Glutamatergic neuron (in vitro differentiated cells): ENCODE measurements around the gene FSCN2. TPM values are rescaled to one million over a fixed set of nuclear protein-coding genes. Genes with fewer than 3 reads are reported as not detected.

Experiments
- DNase-seq: peaks from one replicate; pipeline ENCODE4 v3.0.0; 2022
- H3K27ac Mint-ChIP-seq: one replicate; pipeline ENCODE4 v1.8.0; 2020; ENCODE audit warnings: mild to moderate bottlenecking, mixed read lengths, inconsistent platforms; ENCODE audit not compliant: unreplicated experiment
- H3K27me3 Mint-ChIP-seq: one replicate; pipeline ENCODE4 v1.8.0; 2020; ENCODE audit warnings: mild to moderate bottlenecking, moderate library complexity, mixed read lengths, inconsistent platforms; ENCODE audit not compliant: unreplicated experiment
- H3K36me3 Mint-ChIP-seq: one replicate; pipeline ENCODE4 v1.8.0; 2020; ENCODE audit warnings: mild to moderate bottlenecking, mixed read lengths, inconsistent platforms; ENCODE audit not compliant: unreplicated experiment
- H3K4me1 Mint-ChIP-seq: one replicate; pipeline ENCODE4 v1.8.0; 2020; ENCODE audit warnings: mild to moderate bottlenecking, low read depth, mixed read lengths, inconsistent platforms; ENCODE audit not compliant: unreplicated experiment
- H3K4me3 Mint-ChIP-seq: one replicate; pipeline ENCODE4 v1.8.0; 2020; ENCODE audit warnings: mild to moderate bottlenecking, mixed read lengths, inconsistent platforms; ENCODE audit not compliant: unreplicated experiment
- H3K9me3 Mint-ChIP-seq: one replicate; pipeline ENCODE4 v1.8.0; 2020; ENCODE audit warnings: mild to moderate bottlenecking, moderate library complexity, mixed read lengths, inconsistent platforms; ENCODE audit not compliant: unreplicated experiment
- CTCF ChIP-seq: fragments of 200-600 bp; sonication (generic); IDR thresholded peaks from one replicate; pipeline ENCODE4 v1.5.0; 2021; ENCODE audit not compliant: partially characterized antibody, unreplicated experiment
- total RNA-seq: library from RNA; stranded (reverse); fragmentation: NEBNext Ultra II Directional; extraction: Animal tissue kit (Norgen Biotek cat#: 25700); gene quantifications from one replicate; pipeline ENCODE4 v1.2.1, GENCODE V29; 2021; ENCODE audit not compliant: unreplicated experiment

The FSCN2 gene
- total RNA-seq, 1 donor from 2014 or later, result 6.1 TPM

GRCh38 chr17:81483862-81484194 lies 44.3 kb upstream of the FSCN2 start:
- no peak overlapping the region for H3K4me3 Mint-ChIP-seq
- H3K27me3 Mint-ChIP-seq, result peaks cover 16% of the 10 kb centered on the region
- TF ChIP-seq CTCF, result no peak
- H3K36me3 Mint-ChIP-seq, result no peaks in the 10 kb centered on the region
- H3K4me1 Mint-ChIP-seq, result peaks cover 27% of the 10 kb centered on the region
- no peak for DNase-seq
- H3K27ac Mint-ChIP-seq, result no peak overlapping the region
- H3K9me3 Mint-ChIP-seq, result peaks cover 11% of the 10 kb centered on the region

DNA sequence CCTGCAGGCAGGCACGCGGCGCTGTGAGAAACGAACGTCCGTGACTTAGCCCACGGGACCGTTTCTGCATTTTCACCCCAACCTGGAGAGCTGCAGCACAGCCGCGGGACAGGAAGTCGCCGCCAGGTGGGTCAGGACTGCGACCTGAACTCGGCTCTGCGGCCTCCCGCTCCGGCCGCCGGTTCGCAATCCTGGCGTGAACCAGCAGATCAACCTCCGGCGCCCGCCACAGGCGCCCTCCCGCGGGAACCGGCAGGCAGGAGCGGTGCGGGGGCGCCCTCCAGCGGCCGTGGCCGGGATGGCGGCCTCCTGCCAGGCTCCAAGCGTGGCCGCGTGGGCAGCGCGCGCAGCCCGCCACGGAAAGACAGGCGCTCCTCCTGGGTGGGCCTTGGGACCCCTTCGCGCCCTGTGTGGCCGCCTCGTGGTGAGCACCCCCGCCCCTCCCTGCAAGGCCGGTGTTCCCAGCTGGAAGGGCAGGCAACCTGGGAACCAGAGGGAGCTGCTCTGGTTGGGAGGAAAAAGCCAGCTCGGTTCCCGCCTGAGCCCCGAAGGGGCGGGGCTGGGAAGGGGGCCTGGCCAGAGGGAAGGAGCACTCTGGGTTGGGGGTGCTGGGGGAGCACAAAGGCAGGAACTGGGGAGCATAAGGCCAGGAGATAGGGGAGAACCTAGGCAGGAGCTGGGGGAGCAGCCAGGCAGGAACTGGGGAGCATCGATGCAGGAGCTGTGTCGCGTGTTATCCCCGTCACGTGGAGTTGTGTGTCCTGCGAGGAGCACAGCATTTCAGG lies 43.8 kb upstream of the FSCN2 start:
- H3K4me3 Mint-ChIP-seq, result no peak overlapping the region

GRCh38 chr17:81486199-81486810 lies 41.9 kb upstream of the FSCN2 start:
- H3K9me3 Mint-ChIP-seq, result peaks cover 7% of the 10 kb centered on the region
- H3K36me3 Mint-ChIP-seq, result no peaks in the 10 kb centered on the region
- no peak for DNase-seq
- H3K27me3 Mint-ChIP-seq, result peaks cover 4% of the 10 kb centered on the region
- peaks cover 24% of the 10 kb centered on the region for H3K4me1 Mint-ChIP-seq
- peak overlapping the region; percentile 60 for H3K27ac Mint-ChIP-seq
- H3K4me3 Mint-ChIP-seq, result peak overlapping the region; percentile 53
- TF ChIP-seq CTCF, result no peak

More for the DNA sequence above, 43.8 kb upstream of the FSCN2 start:
- Mint-ChIP-seq H3K4me1 (peaks cover 25% of the 10 kb centered on the region), H3K27me3 (peaks cover 13% of the 10 kb centered on the region), H3K9me3 (peaks cover 7% of the 10 kb centered on the region), H3K27ac (no peak overlapping the region), H3K36me3 (no peaks in the 10 kb centered on the region)
- peak; percentile 100 for TF ChIP-seq CTCF
- peak; percentile 93 for DNase-seq

DNA sequence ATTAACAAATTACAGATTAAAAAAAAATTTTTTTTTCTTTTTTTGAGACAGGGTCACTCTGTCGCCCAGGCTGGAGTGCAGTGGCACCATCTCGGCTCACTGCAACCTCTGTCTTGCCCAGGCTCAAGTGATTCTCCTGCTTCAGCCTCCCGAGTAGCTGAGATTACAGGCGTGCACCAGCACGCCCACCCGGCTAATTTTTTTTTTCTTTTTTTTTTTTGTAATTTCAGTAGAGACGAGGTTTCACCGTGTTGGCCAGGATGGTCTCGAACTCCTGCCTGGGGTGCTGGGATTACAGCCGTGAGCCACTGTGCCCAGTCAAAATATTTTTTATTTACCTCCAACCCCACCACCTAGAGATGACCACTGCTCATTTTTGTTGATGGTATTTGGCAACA lies 41.1 kb upstream of the FSCN2 start:
- no peak for DNase-seq
- Mint-ChIP-seq H3K27ac (no peak overlapping the region), H3K36me3 (no peaks in the 10 kb centered on the region), H3K9me3 (peaks cover 7% of the 10 kb centered on the region), H3K27me3 (peaks cover 4% of the 10 kb centered on the region), H3K4me1 (peaks cover 26% of the 10 kb centered on the region), H3K4me3 (no peak overlapping the region)
- no peak for TF ChIP-seq CTCF
